ENCODE measurements around the gene CNTNAP2.

Gene CNTNAP2

GRCh38 chr7:147308539-147308938, 1191.9 kb downstream of the CNTNAP2 start:
- DNase-seq (ENCODE audit: low read depth in 1 of 2, low spot score in 1 of 2), result no peak

- DNase-seq (ENCODE audit: low read depth in 1 of 2, low spot score in 1 of 2), result no peak
Measured at GRCh38 chr7:147311336-147311735, 1194.7 kb downstream of the CNTNAP2 start.

- no peak for DNase-seq (ENCODE audit: low read depth in 1 of 2, low spot score in 1 of 2)
Measured at GRCh38 chr7:147321504-147321903, 1204.9 kb downstream of the CNTNAP2 start.

DNA sequence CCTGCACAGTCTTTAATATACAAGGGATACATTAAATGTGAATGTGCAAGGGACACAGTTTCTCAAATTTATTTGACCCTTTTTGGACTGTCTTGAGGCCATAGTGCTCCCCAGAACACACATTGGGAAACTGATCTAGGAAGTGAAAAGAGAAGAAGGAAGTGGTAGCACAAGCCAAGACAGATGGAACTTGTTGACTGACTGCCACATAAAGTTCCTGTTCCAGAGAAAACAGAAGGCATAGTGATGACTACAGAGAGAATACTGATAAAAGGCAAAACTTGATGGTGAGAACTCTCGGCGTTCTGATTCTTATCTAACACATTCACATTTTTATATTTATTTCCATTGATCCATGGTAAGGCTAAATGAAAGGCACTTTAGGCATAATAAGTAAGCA, 1216.4 kb downstream of the CNTNAP2 start:
- no peak for DNase-seq (ENCODE audit: low read depth in 1 of 2, low spot score in 1 of 2)

- no peak for DNase-seq (ENCODE audit: low read depth in 1 of 2, low spot score in 1 of 2)
Measured at GRCh38 chr7:147363101-147363500, 1246.5 kb downstream of the CNTNAP2 start.

DNA sequence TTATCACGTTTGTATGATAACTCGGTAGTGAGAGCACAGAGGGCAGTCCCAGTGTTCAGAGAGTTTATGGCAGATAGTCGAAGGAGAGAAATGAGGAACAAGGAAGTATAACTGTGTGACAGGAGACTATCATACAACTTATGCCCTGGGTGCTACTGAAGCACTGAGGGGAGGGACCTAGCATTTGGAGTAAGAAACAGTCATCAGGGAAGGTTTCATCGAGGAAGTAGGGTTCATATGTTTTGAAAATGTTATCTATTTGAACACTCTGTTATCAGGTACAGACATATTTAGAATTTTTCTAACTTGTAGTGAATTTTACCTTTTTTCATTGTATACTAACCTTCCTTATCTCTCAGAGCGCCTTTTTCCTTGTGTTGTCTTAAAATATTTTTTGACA, 1259.6 kb downstream of the CNTNAP2 start:
- DNase-seq (ENCODE audit: low read depth in 1 of 2, low spot score in 1 of 2), result no peak

DNA sequence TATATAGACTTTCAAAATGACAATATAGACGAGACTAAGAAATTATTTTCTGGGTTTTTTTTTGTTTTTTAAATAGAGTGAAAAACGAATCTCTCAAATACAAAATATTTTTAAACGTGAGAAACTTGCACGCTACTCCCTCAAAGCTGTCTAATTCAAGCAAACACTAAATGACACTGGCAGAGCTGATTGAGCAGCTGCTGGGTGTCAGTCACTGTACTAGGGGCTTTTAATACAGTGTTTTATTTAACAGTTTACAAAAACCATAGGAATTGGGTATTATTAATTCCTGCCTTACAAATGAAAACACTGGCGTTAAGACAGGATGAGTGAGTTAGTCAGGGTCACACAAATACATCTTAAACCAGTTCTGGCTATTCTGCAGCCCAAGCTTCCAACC, 1264.3 kb downstream of the CNTNAP2 start:
- no peak for DNase-seq (ENCODE audit: low read depth in 1 of 2, low spot score in 1 of 2)

- DNase-seq (ENCODE audit: low read depth in 1 of 2, low spot score in 1 of 2), result no peak
Measured at GRCh38 chr7:147394329-147394728, 1277.7 kb downstream of the CNTNAP2 start.

GRCh38 chr7:147400221-147400689, 1283.7 kb downstream of the CNTNAP2 start:
- no peak for DNase-seq (ENCODE audit: low read depth in 1 of 2, low spot score in 1 of 2)

- DNase-seq (ENCODE audit: low read depth in 1 of 2, low spot score in 1 of 2), result no peak
Measured at GRCh38 chr7:147400925-147401324, 1284.3 kb downstream of the CNTNAP2 start.

- no peak for DNase-seq (ENCODE audit: low read depth in 1 of 2, low spot score in 1 of 2)
Measured at GRCh38 chr7:147405621-147406020, 1289.0 kb downstream of the CNTNAP2 start.

GRCh38 chr7:147406521-147407135, 1290.0 kb downstream of the CNTNAP2 start:
- no peak for DNase-seq (ENCODE audit: low read depth in 1 of 2, low spot score in 1 of 2)

GRCh38 chr7:147411096-147411495, 1294.5 kb downstream of the CNTNAP2 start:
- no peak for DNase-seq (ENCODE audit: low read depth in 1 of 2, low spot score in 1 of 2)

DNA sequence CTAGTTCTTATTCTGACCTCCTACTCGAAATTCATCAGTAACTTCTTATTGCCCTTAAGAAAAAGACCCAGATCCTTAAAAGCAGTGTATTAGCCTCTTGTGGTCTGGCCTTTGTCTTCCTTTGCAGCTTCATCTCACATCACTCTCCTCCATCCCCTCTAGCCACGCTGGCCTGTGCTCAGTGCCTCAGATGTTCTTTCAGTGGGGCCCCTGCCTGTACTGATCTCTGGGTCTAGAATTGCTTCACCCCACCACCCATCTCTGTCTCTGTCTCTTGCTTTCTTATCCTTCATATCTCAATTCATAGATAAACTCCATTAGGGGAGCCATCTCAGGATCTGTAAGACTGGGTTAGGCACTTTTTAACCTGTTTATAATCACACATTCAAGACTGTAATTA, 1295.5 kb downstream of the CNTNAP2 start:
- DNase-seq (ENCODE audit: low read depth in 1 of 2, low spot score in 1 of 2), result no peak

- DNase-seq (ENCODE audit: low read depth in 1 of 2, low spot score in 1 of 2), result no peak
Measured at GRCh38 chr7:147412782-147413556, 1296.4 kb downstream of the CNTNAP2 start.

DNA sequence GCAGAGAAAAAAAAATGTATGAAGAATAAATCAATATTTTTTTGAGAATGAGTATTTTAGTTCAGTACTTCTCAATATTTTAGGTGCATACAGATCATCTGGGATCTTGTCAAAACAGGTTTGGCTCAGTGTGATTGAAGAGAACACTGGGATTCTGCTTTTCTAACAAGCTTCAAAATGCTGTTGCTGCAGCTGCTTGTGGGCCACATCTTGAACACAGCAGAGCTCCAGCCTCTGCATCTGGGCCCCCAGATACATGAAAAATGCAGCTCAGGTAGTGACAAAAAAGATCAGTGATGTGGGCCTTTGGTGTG, 1296.9 kb downstream of the CNTNAP2 start:
- no peak for DNase-seq (ENCODE audit: low read depth in 1 of 2, low spot score in 1 of 2)

- no peak for DNase-seq (ENCODE audit: low read depth in 1 of 2, low spot score in 1 of 2)
Measured at GRCh38 chr7:147415991-147416390, 1299.4 kb downstream of the CNTNAP2 start.

GRCh38 chr7:147418966-147419365, 1302.4 kb downstream of the CNTNAP2 start:
- no peak for DNase-seq (ENCODE audit: low read depth in 1 of 2, low spot score in 1 of 2)

DNA sequence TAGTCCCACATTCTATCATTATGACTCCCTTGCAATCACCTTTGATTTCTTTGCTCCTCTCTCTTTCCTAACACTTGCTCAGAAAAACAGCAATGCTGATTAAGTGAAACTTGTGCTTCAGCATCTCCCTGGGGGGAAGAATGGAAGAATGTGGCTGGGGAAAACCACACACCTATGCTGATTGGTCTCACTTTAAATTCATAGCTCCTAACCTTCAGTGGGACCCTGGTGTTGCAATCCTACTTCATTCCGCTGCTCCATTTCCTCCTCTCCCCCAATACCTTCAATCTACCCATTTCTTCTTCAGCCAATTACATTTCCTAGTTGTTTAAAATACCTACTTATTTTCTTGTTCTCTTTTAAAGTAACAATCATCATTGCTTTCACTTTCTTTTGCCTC, 1307.3 kb downstream of the CNTNAP2 start:
- no peak for DNase-seq (ENCODE audit: low read depth in 1 of 2, low spot score in 1 of 2)

- DNase-seq (ENCODE audit: low read depth in 1 of 2, low spot score in 1 of 2), result no peak
Measured at GRCh38 chr7:147428075-147428474, 1311.5 kb downstream of the CNTNAP2 start.

- DNase-seq (ENCODE audit: low read depth in 1 of 2, low spot score in 1 of 2), result no peak
Measured at GRCh38 chr7:147429961-147430360, 1313.4 kb downstream of the CNTNAP2 start.

- DNase-seq (ENCODE audit: low read depth in 1 of 2, low spot score in 1 of 2), result no peak
Measured at GRCh38 chr7:147432079-147432478, 1315.5 kb downstream of the CNTNAP2 start.

- DNase-seq (ENCODE audit: low read depth in 1 of 2, low spot score in 1 of 2), result no peak
Measured at GRCh38 chr7:147432576-147432975, 1316.0 kb downstream of the CNTNAP2 start.

Measured in stimulated activated CD4-positive, alpha-beta T cell treated with anti-CD3 and anti-CD28 coated beads, Interleukin-15, amount 100 ng/mL, for 1 hour (primary cell).